Brain pericyte (primary cell): ENCODE results near the gene POLA1.
"Not testable (repeated sequence)": the region's sequence is repeated elsewhere in the genome, so short reads cannot be mapped to it uniquely, and the experiment has no call there.

Source experiments
- DNase-seq: peaks from one replicate; pipeline ENCODE4 v3.0.0-alpha.2; 2012; ENCODE audit warnings: low read depth, low spot score

The POLA1 gene

DNA sequence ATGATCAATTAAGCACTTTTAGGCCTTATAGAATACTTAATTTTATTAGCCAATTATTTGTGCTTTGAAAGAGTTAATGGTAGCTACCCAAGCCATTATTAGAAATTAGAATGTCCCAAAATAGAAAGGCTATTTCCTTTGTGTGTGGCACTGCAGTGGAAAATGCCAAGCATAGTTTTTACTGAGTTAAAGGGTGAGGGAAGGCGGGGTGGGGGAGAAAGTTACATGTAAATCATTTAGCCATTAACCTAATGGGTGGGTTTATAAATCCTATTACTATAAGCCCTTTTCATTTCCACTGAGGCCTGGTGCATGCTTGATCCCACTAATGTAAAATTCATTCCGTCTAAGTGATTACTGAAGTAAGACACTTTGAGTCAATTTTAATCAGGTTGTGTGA is 105.8 kb downstream of the POLA1 start:
- no peak for DNase-seq

DNA sequence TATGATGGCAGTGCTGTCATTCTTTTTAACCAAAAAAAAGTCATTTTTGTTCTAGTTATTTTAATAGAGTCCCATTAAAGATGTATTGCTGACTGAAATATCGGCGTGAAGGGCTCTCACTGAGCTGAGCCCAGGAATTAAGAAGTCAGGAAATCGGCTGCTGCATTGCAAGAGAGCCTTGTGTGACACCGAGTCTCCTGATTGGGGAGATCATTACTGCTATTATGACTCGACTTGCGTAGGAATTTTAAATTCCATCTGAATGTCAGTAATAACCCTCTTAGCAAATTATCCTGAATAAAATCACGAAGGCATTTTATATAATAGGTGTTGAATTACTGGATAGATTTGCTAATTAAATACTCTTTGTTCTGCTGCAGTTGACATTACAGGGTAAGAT is 111.5 kb downstream of the POLA1 start:
- DNase-seq, result no peak

GRCh38 chrX:24819807-24820206 is 126.1 kb downstream of the POLA1 start:
- not testable (repeated sequence) for DNase-seq

- DNase-seq, result no peak
These were observed 134.4 kb downstream of the POLA1 start for GRCh38 chrX:24828147-24828546.

GRCh38 chrX:24828600-24828999 is 134.9 kb downstream of the POLA1 start:
- DNase-seq, result no peak

GRCh38 chrX:24833695-24834094 is 140.0 kb downstream of the POLA1 start:
- no peak for DNase-seq

GRCh38 chrX:24837966-24838365 is 144.2 kb downstream of the POLA1 start:
- no peak for DNase-seq

DNA sequence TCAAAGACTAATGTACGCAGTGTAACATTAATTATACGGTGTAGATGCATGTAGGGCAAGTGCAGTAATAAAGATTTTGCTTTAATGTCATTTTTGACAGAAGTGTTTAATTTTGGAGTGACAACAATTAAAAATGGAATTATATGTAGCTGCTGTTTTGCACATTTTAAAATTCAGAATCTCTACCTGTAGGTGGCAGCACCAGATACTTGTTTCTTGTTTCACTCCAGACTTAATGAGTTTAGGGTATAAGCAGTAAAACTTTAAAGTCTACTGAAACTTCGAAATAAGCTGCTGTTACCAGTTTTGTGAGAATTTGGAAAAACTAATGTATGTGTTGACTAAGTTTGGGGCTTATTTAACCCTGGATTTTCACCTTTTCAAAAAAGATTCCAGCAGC is 144.9 kb downstream of the POLA1 start:
- DNase-seq, result no peak

- no peak for DNase-seq
These were observed 145.6 kb downstream of the POLA1 start for GRCh38 chrX:24839331-24839730.

DNA sequence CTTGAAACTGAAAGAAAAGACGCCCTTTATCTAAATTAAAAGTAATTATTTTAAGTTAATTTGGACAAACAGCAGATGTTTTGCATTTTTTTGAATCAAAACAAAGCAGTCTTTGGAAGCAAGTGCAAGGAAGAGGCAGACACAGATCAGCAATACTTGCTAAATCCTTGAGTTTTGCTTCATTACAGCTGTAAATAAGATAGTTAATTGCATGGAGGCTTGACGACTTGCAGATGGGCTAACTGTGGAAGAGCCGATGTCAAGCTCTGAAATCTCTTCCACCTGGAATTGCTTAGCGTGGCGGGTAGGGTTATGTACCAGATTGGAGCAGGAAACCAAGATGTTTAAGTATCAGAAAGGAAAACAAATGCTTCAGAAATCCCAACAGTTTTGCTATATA is 148.8 kb downstream of the POLA1 start:
- no peak for DNase-seq

DNA sequence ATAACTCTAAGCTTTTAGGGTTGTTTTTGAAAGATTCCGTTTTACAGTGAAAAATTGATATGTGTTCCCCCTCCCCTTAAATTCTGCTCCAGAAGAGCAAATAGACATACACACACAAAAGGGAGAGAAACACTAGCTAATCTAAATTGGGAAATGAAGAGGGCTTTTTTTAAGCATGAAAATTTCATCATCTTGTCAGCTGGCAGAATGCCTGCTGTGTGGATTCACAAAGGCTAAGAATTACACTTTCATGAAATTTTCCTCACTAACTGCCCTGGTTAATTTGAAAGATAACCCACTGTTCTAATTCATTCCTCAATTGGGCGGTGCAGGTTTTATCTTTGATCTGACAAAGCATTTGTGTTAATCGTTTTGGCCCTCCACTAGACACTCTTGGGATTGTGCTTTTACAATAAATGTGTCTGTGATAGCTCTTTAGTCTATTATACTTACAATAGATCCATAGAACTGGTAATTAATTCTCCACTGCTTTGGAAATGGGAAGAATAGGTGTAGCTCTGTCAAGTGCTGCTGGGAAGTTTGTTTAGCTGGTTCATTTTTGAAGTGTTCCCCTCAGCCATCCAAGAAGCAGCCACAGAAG is 152.9 kb downstream of the POLA1 start:
- no peak for DNase-seq

DNA sequence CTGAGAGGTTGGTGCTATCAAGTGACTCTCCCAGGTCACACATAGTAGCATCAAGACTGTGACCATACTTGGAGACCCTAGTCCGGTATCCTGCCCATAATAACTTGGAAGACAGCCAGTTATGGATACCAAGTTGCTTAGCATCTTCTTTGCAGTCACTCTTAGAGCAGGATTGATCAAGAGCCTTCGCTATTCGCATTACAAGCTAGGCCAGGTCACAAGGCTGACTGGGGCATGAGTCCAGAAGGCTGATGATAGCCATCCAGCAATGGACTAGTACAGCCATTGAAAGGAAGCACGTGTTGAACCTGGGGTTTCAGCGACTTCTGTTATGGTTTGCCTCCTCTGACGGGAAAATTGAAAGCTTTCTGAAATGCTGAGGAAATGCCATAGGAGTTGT is 157.6 kb downstream of the POLA1 start:
- DNase-seq, result no peak

- DNase-seq, result no peak
These were observed 158.1 kb downstream of the POLA1 start for GRCh38 chrX:24851780-24852179.

DNA sequence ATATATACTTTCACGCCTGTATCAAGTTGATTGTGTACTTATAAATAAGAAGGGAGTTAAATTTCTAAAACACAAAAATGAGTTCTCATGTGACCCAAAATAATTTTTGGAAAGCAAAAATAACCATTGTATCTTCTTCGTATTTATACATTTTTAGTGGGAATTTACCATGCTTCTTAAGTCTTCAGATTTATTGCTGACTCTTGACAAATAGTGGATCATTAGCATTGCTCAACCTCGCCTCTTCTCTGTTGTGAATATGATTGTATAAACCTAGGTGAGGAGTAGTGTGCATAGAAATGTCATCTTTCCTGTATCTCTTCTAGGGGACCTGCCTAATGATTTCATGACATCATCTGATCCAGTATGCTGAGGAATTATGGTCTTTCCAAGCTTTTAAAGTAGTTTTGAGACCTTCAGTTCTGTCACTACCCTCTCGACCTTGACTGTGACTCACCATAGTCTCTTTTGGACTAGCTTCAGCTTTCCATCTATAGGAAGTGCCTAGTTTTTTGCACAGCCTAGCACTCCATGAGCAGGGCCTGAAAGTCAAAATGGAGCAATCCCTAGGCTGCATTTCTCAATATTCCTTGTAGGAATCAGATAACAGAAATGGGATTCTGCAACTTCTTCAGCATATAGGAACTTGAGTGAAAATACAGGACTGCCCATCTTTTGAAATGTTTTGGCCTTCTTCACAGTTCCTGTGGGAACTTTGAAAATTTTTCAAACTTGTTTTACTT is 164.5 kb downstream of the POLA1 start:
- DNase-seq, result no peak

GRCh38 chrX:24859211-24859841 is 165.6 kb downstream of the POLA1 start:
- DNase-seq, result no peak

GRCh38 chrX:24860140-24860539 is 166.4 kb downstream of the POLA1 start:
- no peak for DNase-seq

DNA sequence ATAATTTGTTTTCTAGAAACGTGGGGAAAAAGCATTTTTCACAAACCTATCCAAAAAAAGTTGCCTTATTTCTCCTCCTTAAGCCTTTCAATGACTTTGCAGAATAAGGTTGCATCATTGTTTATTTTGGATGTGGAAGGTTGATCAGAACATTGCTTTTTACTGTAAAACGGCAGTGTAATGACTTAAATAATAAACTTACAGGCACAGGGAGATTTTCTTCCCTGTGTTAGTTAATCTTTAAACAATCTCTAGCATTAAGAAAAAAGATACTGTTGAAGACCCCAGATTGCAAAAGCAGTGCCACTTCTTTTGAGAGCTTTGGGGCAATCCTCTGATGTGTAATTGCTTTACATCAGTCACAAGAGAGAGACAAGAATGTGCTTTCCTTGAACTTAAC is 168.6 kb downstream of the POLA1 start:
- DNase-seq, result no peak

- not testable (repeated sequence) for DNase-seq
These were observed 170.1 kb downstream of the POLA1 start for GRCh38 chrX:24863779-24864178.

DNA sequence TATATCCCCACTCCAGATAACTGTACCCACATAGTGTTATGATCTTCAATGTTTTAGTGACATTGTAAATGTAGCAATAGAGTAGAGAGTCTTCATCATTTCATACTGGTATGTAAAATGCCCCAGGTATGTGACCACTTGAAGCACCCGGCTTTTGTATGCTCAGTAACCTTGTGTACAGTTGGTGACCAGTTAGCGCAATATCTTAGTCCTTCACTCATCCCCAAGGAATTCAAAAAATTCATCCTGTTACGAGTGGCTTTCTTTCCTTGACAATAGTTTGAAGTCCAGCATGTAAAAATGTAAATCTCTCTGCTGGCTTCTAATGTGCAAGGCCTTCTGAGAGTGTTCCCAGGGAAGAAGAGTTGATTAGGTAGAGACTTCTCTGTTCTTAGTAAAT is 176.4 kb downstream of the POLA1 start:
- DNase-seq, result peak; percentile 1

DNA sequence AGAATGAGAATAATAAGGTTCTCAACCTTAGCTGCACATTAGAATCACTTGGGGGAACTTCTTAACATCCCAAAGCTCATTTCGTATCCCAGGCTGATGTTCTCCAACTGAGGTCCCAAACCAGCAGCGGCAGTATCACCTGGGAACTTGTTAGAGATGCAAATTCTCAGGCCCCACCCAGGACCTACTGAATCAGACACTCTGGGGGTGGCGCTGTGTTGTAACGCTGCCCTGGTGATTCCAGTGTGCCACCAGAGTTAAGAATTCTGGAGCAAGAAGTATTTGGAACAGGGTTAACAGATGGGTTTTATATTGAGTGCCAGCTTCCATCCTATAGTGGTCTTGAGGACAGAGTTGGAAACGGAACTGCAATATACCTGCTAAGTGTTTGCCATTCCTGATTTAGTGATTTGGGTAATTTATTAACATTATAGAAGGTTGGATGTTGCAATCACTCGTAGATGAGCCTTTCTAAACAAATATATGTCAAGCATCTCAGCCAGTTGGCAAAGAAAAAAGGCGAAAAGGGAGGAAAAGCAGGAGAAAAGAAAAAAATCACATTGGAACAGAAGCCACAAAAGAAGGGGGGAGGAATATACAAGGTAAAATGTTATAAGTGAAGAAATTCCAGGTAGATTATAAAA is 181.0 kb downstream of the POLA1 start:
- no peak for DNase-seq

DNA sequence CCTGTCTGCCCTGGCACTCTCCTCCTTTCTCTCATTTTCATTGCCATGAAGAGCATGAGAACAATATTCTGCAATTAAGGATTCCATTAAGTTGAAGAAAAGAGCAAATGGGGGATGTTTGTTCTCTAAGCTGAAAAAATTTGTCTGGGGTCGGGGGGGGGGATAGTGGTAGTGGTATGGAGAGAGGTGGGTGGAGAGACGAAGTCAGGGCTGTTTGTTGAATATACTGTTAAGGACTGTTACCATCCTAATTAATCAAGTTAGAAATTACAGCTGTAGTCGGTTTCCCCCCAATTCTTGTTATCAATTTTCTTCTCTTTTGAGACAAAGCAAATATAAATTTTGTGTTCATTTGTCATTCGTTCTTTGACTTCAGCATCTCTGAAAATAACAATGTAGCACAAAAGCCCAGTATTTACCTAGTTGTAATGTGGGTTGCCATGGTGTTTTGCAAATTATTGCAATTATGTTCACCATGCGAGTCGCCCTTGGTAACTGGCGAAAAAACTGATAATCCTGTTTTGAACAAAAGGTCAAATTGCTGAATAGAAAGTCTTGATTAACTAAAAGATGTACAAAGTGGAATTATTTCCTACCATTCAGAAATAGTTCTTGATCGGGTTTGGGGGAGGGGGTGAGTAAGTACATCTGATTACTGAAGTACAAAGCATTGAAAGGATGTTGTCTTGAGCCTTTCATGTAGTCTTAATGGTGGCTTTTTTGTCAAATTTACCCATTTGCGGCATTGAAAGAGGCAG is 183.0 kb downstream of the POLA1 start:
- no peak for DNase-seq

DNA sequence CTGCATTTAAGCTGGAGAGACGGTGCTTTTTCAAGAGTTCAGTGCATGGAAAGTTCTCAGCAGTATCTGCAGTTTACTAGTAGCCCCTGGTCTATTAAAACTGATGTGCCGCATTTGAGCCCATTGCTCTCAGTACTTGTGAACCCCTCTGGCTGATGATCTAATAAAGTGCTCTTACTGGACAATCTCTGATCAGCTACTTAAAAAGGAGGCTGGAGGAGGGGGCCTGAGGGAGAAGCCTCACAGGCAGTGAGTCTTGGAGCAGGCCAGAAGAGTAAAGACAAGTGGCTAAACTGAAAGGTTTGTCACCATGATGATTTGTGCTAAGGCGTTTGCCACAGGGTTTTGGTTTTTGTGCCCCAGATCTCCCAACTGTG is 183.6 kb downstream of the POLA1 start:
- no peak for DNase-seq
